K562 (cell line): ENCODE measurements around the gene APOO. TPM values are rescaled to one million over a fixed set of nuclear protein-coding genes. Genes with fewer than 3 reads are reported as not detected.

ENCODE experiments used
- BACH1 ChIP-seq: fragments of 200-800 bp; sonication (Bioruptor generic); IDR thresholded peaks from 2 replicates; pipeline ENCODE4 v1.6.1; 2016; ENCODE audit warnings: missing genetic modification characterization, missing compliant biosample characterization
- ELF2 ChIP-seq: fragments of 250-450 bp; sonication (Bioruptor Pico); IDR thresholded peaks from 2 replicates; pipeline ENCODE4 v1.5.0; 2021; ENCODE audit warnings: mild to moderate bottlenecking
- LEF1 ChIP-seq: fragments of 450-650 bp; IDR thresholded peaks from 2 replicates; pipeline ENCODE4 v1.6.1; 2016; ENCODE audit warnings: mild to moderate bottlenecking
- MYBL2 ChIP-seq, 2 experiments: fragments of 450-650 bp in 1 of 2; sonication (generic) in 1 of 2; formaldehyde crosslinking in 1 of 2; IDR thresholded peaks; 2 replicates each; pipeline versions ENCODE4 v1.6.1 to v1.8.1; 2017 to 2022; ENCODE audit warnings: borderline replicate concordance in 1 of 2, inconsistent platforms in 1 of 2, low read depth in 1 of 2, mild to moderate bottlenecking in 1 of 2, missing genetic modification reagents in 1 of 2, moderate library complexity in 1 of 2
- NFIC ChIP-seq: fragments of 450-650 bp; IDR thresholded peaks from 2 replicates; pipeline ENCODE4 v1.6.1; 2017; ENCODE audit warnings: mild to moderate bottlenecking, inconsistent platforms
- NR2C1 ChIP-seq, 2 experiments: fragments of 450-650 bp; IDR thresholded peaks; 2 replicates each; pipeline ENCODE4 v1.6.1; 2017; ENCODE audit warnings: mild to moderate bottlenecking in 2 of 2, antibody characterized with exemption in 1 of 2, inconsistent platforms in 1 of 2, missing compliant biosample characterization in 1 of 2, missing genetic modification characterization in 1 of 2
- PCBP2 ChIP-seq: fragments of 200-400 bp; formaldehyde crosslinking; IDR thresholded peaks from 2 replicates; pipeline ENCODE4 v1.6.1; 2018; ENCODE audit warnings: low read length, low read depth, mild to moderate bottlenecking, moderate library complexity; ENCODE audit not compliant: poor library complexity, severe bottlenecking
- RBM15 ChIP-seq: fragments of 200-400 bp; formaldehyde crosslinking; IDR thresholded peaks from 2 replicates; pipeline ENCODE4 v1.6.1; 2018; ENCODE audit warnings: mild to moderate bottlenecking, low read length, moderate library complexity; ENCODE audit not compliant: insufficient read depth
- SAFB ChIP-seq: fragments of 200-400 bp; formaldehyde crosslinking; IDR thresholded peaks from 2 replicates; pipeline ENCODE4 v1.6.1; 2017; ENCODE audit warnings: low read depth, low read length, borderline replicate concordance
- SMARCB1 ChIP-seq: IDR thresholded peaks from 2 replicates; pipeline ENCODE4 v1.6.1; 2011; ENCODE audit warnings: improper control_type of control experiment, low read depth; ENCODE audit not compliant: insufficient read length
- TEAD2 ChIP-seq: fragments of 450-650 bp; IDR thresholded peaks from 2 replicates; pipeline ENCODE4 v1.6.1; 2016; ENCODE audit warnings: missing genetic modification characterization, control low read depth, missing compliant biosample characterization
- TFE3 ChIP-seq: fragments of 450-650 bp; formaldehyde crosslinking; IDR thresholded peaks from 2 replicates; pipeline ENCODE4 v1.4.0; 2020; ENCODE audit warnings: mild to moderate bottlenecking, mixed read lengths
- TSC22D4 ChIP-seq: fragments of 450-650 bp; IDR thresholded peaks from 2 replicates; pipeline ENCODE4 v1.6.1; 2016; ENCODE audit warnings: missing genetic modification characterization, missing biosample characterization, control low read depth
- ZFP36 ChIP-seq: fragments of 150-350 bp; IDR thresholded peaks from 2 replicates; pipeline ENCODE4 v1.6.1; 2018; ENCODE audit warnings: low read length, low read depth; ENCODE audit not compliant: partially characterized antibody
- ZNF274 ChIP-seq: IDR thresholded peaks from 2 replicates; pipeline ENCODE4 v1.6.1; 2011; ENCODE audit warnings: low read depth, mild to moderate bottlenecking, low read length, moderate library complexity, borderline replicate concordance
- ZNF707 ChIP-seq: fragments of 250-450 bp; sonication (Bioruptor Pico); conservative IDR thresholded peaks from 2 replicates; pipeline ENCODE4 v1.8.0; 2022; ENCODE audit warnings: inconsistent platforms, mild to moderate bottlenecking, moderate library complexity
- ZNF778 ChIP-seq: fragments of 450-650 bp; formaldehyde crosslinking; IDR thresholded peaks from 2 replicates; pipeline ENCODE4 v1.4.0; 2020; ENCODE audit warnings: mild to moderate bottlenecking, moderate library complexity
- polyA plus RNA-seq, 8 experiments: library from polyadenylated mRNA; depleted of rRNA in 4 of 8; stranded (reverse) in 5 of 8; unstranded in 3 of 8; fragments of >200 nt; fragmentation: Nextera tagmentation in 2 of 8; fragmentation: Illumina TruSeq in 1 of 8; extraction: Ambion mirVana in 2 of 8; extraction: Trizol in 1 of 8; gene quantifications; 2 replicates each; pipeline versions ENCODE4 v1.2.1 to v1.2.3, GENCODE V29; 2011 to 2014; ENCODE audit warnings: inconsistent platforms in 1 of 8, missing spikeins in 1 of 8
- total RNA-seq, 7 experiments: library from RNA; depleted of rRNA in 6 of 7; stranded (reverse); fragments of >200 nt in 6 of 7; fragmentation: Illumina TruSeq in 2 of 7; extraction: Trizol in 2 of 7; gene quantifications; 2 replicates each; pipeline versions ENCODE4 v1.2.1 to v1.2.3, GENCODE V29; 2011 to 2021; ENCODE audit warnings: low replicate concordance in 1 of 7
- TF ChIP-seq, protein P1 (sequence below): fragments of 250-450 bp; sonication (Bioruptor Pico); IDR thresholded peaks from 2 replicates; pipeline ENCODE4 v1.5.0; 2021; ENCODE audit warnings: mild to moderate bottlenecking, borderline replicate concordance
- TF ChIP-seq, protein P2 (sequence below): fragments of 250-450 bp; sonication (Bioruptor Pico); IDR thresholded peaks from 2 replicates; pipeline ENCODE4 v1.8.0; 2022; ENCODE audit warnings: inconsistent platforms, mild to moderate bottlenecking, moderate library complexity, borderline replicate concordance
- TF ChIP-seq, protein P3 (sequence below): fragments of 450-650 bp; IDR thresholded peaks from 2 replicates; pipeline ENCODE4 v1.6.1; 2016; ENCODE audit warnings: mild to moderate bottlenecking

APOO gene
- total and polyA plus RNA-seq, 9 of the 15 experiments (the other 6 are each of a cell fraction or from before 2014, with no cell fraction given), result 37.3 to 76.4 (median 60.8) TPM

GRCh38 chrX:23884427-23885024 lies 23.2 kb downstream of the APOO start (continued):
- TF ChIP-seq BACH1 (peak; percentile 66; the same call in 1 of the 2 replicates), TFE3 (CRISPR knock-in tag) (no peak), LEF1 (no peak; the same call in 1 of the 2 replicates), NFIC (peak; percentile 94), SMARCB1 (no peak), ZNF274 (no peak), ZNF707 (CRISPR knock-in tag) (no peak), SAFB (no peak), ZNF778 (CRISPR knock-in tag) (no peak), ZFP36 (no peak), TSC22D4 (no peak), NR2C1 (IDR thresholded peaks at IDR 0.05) (no peak; the same call in 1 of the 2 replicates), NR2C1 (tag; IDR thresholded peaks at IDR 0.05) (no peak; the same call in none of the 2 replicates), TEAD2 (tag) (no peak), RBM15 (no peak), MYBL2 (IDR thresholded peaks at IDR 0.05; ENCODE audit: low read depth) (no peak), MYBL2 (CRISPR knock-in tag; IDR thresholded peaks at IDR 0.05; ENCODE audit: borderline replicate concordance) (no peak), PCBP2 (no peak), ELF2 (CRISPR knock-in tag) (no peak)
- TF ChIP-seq, protein P1, sequence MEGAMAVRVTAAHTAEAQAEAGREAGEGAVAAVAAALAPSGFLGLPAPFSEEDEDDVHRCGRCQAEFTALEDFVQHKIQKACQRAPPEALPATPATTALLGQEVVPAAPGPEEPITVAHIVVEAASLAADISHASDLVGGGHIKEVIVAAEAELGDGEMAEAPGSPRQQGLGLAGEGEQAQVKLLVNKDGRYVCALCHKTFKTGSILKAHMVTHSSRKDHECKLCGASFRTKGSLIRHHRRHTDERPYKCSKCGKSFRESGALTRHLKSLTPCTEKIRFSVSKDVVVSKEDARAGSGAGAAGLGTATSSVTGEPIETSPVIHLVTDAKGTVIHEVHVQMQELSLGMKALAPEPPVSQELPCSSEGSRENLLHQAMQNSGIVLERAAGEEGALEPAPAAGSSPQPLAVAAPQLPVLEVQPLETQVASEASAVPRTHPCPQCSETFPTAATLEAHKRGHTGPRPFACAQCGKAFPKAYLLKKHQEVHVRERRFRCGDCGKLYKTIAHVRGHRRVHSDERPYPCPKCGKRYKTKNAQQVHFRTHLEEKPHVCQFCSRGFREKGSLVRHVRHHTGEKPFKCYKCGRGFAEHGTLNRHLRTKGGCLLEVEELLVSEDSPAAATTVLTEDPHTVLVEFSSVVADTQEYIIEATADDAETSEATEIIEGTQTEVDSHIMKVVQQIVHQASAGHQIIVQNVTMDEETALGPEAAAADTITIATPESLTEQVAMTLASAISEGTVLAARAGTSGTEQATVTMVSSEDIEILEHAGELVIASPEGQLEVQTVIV (CRISPR knock-in tag), result no peak
- TF ChIP-seq, protein P2, sequence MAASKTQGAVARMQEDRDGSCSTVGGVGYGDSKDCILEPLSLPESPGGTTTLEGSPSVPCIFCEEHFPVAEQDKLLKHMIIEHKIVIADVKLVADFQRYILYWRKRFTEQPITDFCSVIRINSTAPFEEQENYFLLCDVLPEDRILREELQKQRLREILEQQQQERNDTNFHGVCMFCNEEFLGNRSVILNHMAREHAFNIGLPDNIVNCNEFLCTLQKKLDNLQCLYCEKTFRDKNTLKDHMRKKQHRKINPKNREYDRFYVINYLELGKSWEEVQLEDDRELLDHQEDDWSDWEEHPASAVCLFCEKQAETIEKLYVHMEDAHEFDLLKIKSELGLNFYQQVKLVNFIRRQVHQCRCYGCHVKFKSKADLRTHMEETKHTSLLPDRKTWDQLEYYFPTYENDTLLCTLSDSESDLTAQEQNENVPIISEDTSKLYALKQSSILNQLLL (CRISPR knock-in tag), result no peak
- TF ChIP-seq, protein P3, sequence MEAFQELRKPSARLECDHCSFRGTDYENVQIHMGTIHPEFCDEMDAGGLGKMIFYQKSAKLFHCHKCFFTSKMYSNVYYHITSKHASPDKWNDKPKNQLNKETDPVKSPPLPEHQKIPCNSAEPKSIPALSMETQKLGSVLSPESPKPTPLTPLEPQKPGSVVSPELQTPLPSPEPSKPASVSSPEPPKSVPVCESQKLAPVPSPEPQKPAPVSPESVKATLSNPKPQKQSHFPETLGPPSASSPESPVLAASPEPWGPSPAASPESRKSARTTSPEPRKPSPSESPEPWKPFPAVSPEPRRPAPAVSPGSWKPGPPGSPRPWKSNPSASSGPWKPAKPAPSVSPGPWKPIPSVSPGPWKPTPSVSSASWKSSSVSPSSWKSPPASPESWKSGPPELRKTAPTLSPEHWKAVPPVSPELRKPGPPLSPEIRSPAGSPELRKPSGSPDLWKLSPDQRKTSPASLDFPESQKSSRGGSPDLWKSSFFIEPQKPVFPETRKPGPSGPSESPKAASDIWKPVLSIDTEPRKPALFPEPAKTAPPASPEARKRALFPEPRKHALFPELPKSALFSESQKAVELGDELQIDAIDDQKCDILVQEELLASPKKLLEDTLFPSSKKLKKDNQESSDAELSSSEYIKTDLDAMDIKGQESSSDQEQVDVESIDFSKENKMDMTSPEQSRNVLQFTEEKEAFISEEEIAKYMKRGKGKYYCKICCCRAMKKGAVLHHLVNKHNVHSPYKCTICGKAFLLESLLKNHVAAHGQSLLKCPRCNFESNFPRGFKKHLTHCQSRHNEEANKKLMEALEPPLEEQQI, result no peak
